A549 (cell line): ENCODE measurements around the gene SMG6. TPM values are rescaled to one million over a fixed set of nuclear protein-coding genes. Genes with fewer than 3 reads are reported as not detected.

Experiments used
- ATAC-seq, 2 experiments: fragments of 200-7000 bp in 1 of 2; fragments of >200 bp in 1 of 2; cut with Nextera tagmentation in 1 of 2; cut with Tn5 transposase in 1 of 2; 3 replicates each; pipeline versions ENCODE4 v1.8.0 to v1.9.1; 2018 to 2020; ENCODE audit warnings: mild to moderate bottlenecking in 1 of 2, moderate library complexity in 1 of 2
- CTCF ChIA-PET: fragments of 300-600 bp; sonication (Branson Sonifier 250); formaldehyde crosslinking; extraction: SDS; loops from one replicate; lab custom pipeline; 2021; ENCODE audit warnings: antibody characterized with exemption, inconsistent platforms; lab: Yijun Ruan, JAX
- POLR2A ChIA-PET: fragments of 350-600 bp; formaldehyde crosslinking; extraction: SDS; loops from one replicate; lab custom pipeline; 2021; ENCODE audit warnings: antibody characterized with exemption, inconsistent platforms; lab: Yijun Ruan, JAX
- DNase-seq, 2 experiments: peaks; one replicate each; pipeline versions ENCODE4 v3.0.0 to v3.0.0-alpha.2; 2011 to 2016; ENCODE audit warnings: low read depth in 1 of 2, low spot score in 1 of 2
- FAIRE-seq: peaks from 2 replicates; lab custom pipeline; 2011; peaks lifted over from hg19 to GRCh38; lab: Jason Lieb, UNC
- H3K27ac ChIP-seq, 2 experiments: fragments of >200 bp; sonication (Bioruptor Twin); formaldehyde crosslinking; 3 replicates each; pipeline ENCODE4 v1.5.1; 2016 to 2017
- H3K4me1 ChIP-seq: fragments of >200 bp; sonication (Bioruptor Twin); formaldehyde crosslinking; 3 replicates; pipeline ENCODE4 v1.6.1; 2016
- H3K4me2 ChIP-seq: fragments of >200 bp; sonication (Bioruptor Twin); formaldehyde crosslinking; 3 replicates; pipeline ENCODE4 v1.6.1; 2016
- H3K4me3 ChIP-seq: fragments of >200 bp; sonication (Bioruptor Twin); formaldehyde crosslinking; 3 replicates; pipeline ENCODE4 v1.5.1; 2016
- H3K9me3 ChIP-seq: fragments of >200 bp; sonication (Bioruptor Twin); formaldehyde crosslinking; 3 replicates; pipeline ENCODE4 v1.6.1; 2016
- CEBPB ChIP-seq, 2 experiments: fragments of >200 bp in 1 of 2; sonication (Bioruptor Twin) in 1 of 2; formaldehyde crosslinking in 1 of 2; IDR thresholded peaks; 2 replicates each; pipeline ENCODE4 v1.6.1; 2012 to 2016
- CHD2 ChIP-seq: fragments of 150-350 bp; IDR thresholded peaks from 2 replicates; pipeline ENCODE4 v1.6.1; 2014; ENCODE audit warnings: low read length; ENCODE audit not compliant: partially characterized antibody
- CHD4 ChIP-seq: fragments of 200-600 bp; sonication (generic); IDR thresholded peaks from 2 replicates; pipeline ENCODE4 v1.6.1; 2016; ENCODE audit warnings: antibody characterized with exemption, mild to moderate bottlenecking, borderline replicate concordance
- EP300 ChIP-seq, 2 experiments: fragments of >200 bp; sonication (Bioruptor Twin); formaldehyde crosslinking; IDR thresholded peaks; 2 replicates in 1 of 2; 3 replicates in 1 of 2; pipeline ENCODE4 v1.6.1; 2016 to 2017
- HOXB5 ChIP-seq: fragments of 250-450 bp; sonication (Bioruptor Pico); IDR thresholded peaks from 2 replicates; pipeline ENCODE4 v1.5.0; 2020; ENCODE audit warnings: mild to moderate bottlenecking, moderate library complexity
- JUNB ChIP-seq: fragments of >200 bp; sonication (Bioruptor Twin); formaldehyde crosslinking; IDR thresholded peaks from 2 replicates; pipeline ENCODE4 v1.6.1; 2016
- KDM1A ChIP-seq: fragments of 200-600 bp; sonication (generic); IDR thresholded peaks from 2 replicates; pipeline ENCODE4 v1.6.1; 2016; ENCODE audit warnings: low read depth, mild to moderate bottlenecking
- MAFK ChIP-seq: fragments of 450-650 bp; IDR thresholded peaks from 2 replicates; pipeline ENCODE4 v1.6.1; 2014; ENCODE audit not compliant: partially characterized antibody
- MYC ChIP-seq: IDR thresholded peaks from 2 replicates; pipeline ENCODE4 v1.6.1; 2012; ENCODE audit warnings: mild to moderate bottlenecking, inconsistent platforms, low read length, improper control_type of control experiment, borderline replicate concordance
- NR3C1 ChIP-seq: fragments of >200 bp; sonication (Bioruptor Twin); formaldehyde crosslinking; IDR thresholded peaks from 3 replicates; pipeline ENCODE4 v1.6.1; 2017
- POLR2AphosphoS2 ChIP-seq: conservative IDR thresholded peaks from 2 replicates; pipeline ENCODE4 v1.6.1; 2012; ENCODE audit warnings: low read length, improper control_type of control experiment, inconsistent platforms
- RAD21 ChIP-seq, 2 experiments: fragments of >200 bp in 1 of 2; sonication (Bioruptor Twin) in 1 of 2; formaldehyde crosslinking in 1 of 2; IDR thresholded peaks in 1 of 2; conservative IDR thresholded peaks in 1 of 2; 2 replicates in 1 of 2; 3 replicates in 1 of 2; pipeline ENCODE4 v1.6.1; 2012 to 2018; ENCODE audit warnings: inconsistent platforms in 1 of 2
- RCOR1 ChIP-seq: fragments of 150-350 bp; IDR thresholded peaks from 2 replicates; pipeline ENCODE4 v1.6.1; 2014; ENCODE audit warnings: antibody characterized with exemption, low read length, low read depth
- SMC3 ChIP-seq: fragments of >200 bp; sonication (Bioruptor Twin); formaldehyde crosslinking; IDR thresholded peaks from 3 replicates; pipeline ENCODE4 v1.6.1; 2018; ENCODE audit warnings: inconsistent platforms
- SREBF2 ChIP-seq: fragments of 450-650 bp; IDR thresholded peaks from 2 replicates; pipeline ENCODE4 v1.6.1; 2014; ENCODE audit warnings: mild to moderate bottlenecking, moderate library complexity
- TFCP2L1 ChIP-seq: fragments of 250-450 bp; sonication (Bioruptor Pico); IDR thresholded peaks from 2 replicates; pipeline ENCODE4 v1.5.0; 2021; ENCODE audit warnings: mild to moderate bottlenecking
- ZFP36 ChIP-seq: fragments of 450-650 bp; IDR thresholded peaks from 2 replicates; pipeline ENCODE4 v1.6.1; 2014; ENCODE audit warnings: borderline replicate concordance; ENCODE audit not compliant: partially characterized antibody
- ZNF302 ChIP-seq: fragments of 250-450 bp; sonication (Bioruptor Pico); IDR thresholded peaks from 2 replicates; pipeline ENCODE4 v1.9.0; 2021; ENCODE audit warnings: inconsistent platforms, mild to moderate bottlenecking, moderate library complexity
- ZSCAN20 ChIP-seq: fragments of 250-450 bp; sonication (Bioruptor Pico); IDR thresholded peaks from 2 replicates; pipeline ENCODE4 v1.8.0; 2022; ENCODE audit warnings: mild to moderate bottlenecking, moderate library complexity
- WGBS: methylation state at CpG from one replicate; pipeline ENCODE4 v1.1.6; 2017; ENCODE audit errors: missing lambda C conversion rate; 5-methylcytosine and 5-hydroxymethylcytosine counted together
- polyA plus RNA-seq, 4 experiments: library from polyadenylated mRNA; depleted of rRNA in 3 of 4; stranded (reverse); fragments of >200 nt; fragmentation: RNase III in 1 of 4; extraction: RNeasy Plus Mini Kit Qiagen cat#74134 plus additional on column Dnase treatment in 1 of 4; gene quantifications; 2 replicates in 3 of 4; 3 replicates in 1 of 4; pipeline ENCODE4 v1.2.3, GENCODE V29; 2011 to 2017
- TF ChIP-seq, protein P1 (sequence below): IDR thresholded peaks from 2 replicates; pipeline ENCODE4 v1.6.1; 2012; ENCODE audit warnings: low read depth, borderline replicate concordance
- TF ChIP-seq, protein P2 (sequence below): IDR thresholded peaks from 2 replicates; pipeline ENCODE4 v1.6.1; 2012

The SMG6 gene
- polyA plus RNA-seq, 2 of the 4 experiments (the other 2 are of a cell fraction), result 4.7 to 17.0 TPM

DNA sequence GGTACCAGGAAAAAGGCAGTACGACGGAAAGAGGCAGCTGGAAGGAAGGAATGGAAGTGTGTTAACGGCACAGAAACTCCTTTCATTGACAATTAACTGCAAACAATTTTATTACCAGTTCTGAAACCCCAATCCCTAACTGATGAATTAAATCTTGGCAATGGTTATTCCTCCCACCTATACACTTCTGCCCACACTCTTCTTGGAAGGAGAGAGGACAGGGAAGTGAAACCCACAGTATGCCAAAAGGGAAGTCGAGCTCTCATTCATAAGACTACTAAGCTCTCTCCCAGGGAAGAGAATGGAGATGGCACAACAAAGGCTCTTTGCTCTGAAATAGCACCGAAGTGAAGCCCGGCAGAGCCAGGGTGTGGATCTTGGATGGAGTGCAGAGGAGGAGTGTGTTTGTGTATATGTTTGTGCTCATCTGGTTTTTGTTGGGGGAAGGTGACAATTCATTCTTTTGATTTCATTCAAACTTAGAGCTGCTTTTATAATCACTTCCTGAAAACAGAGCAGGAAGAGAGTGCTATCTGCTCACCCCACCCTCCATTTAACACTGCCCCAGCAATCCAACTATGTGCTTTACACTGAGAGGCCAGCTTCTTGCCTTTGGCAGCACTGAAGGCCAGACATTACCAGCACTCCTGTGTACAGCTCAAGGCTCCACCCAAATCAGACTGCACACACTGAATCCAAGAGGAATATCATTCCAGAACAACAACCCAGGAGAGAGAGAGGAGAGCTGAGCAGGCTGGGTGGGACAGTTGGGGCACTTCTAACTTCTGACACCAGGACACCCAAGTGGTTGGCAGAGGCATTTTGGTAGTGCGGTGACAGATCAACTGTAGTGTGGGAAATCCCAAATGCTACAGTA, 180.0 kb downstream of the SMG6 start:
- no peak overlapping the region for H3K4me3 ChIP-seq
- no peaks in the 10 kb centered on the region for H3K9me3 ChIP-seq
- DNase-seq (no peak), FAIRE-seq (no peak), ATAC-seq (peak; percentile 50 to 59; a peak in 5 of 6 replicates)
- no peak overlapping the region for H3K27ac ChIP-seq
- TF ChIP-seq MYC (no peak), CHD4 (no peak), NR3C1 (no peak), RCOR1 (no peak), CEBPB (IDR thresholded peaks at IDR 0.05) (no peak), HOXB5 (CRISPR knock-in tag) (no peak), CHD2 (no peak), JUNB (no peak), TFCP2L1 (CRISPR knock-in tag) (no peak), SREBF2 (no peak), KDM1A (no peak)
- TF ChIP-seq, protein P1, sequence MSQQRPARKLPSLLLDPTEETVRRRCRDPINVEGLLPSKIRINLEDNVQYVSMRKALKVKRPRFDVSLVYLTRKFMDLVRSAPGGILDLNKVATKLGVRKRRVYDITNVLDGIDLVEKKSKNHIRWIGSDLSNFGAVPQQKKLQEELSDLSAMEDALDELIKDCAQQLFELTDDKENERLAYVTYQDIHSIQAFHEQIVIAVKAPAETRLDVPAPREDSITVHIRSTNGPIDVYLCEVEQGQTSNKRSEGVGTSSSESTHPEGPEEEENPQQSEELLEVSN, result no peak
- 86% methylated on average over 7 of the region's 7 CpGs for WGBS
- no peak overlapping the region for H3K4me2 ChIP-seq
- ChIA-PET POLR2A (no interaction called here), CTCF (interaction anchor here (0.9 to 2.7 kb wide), 6 partner anchors 14 to 121 kb away, joined by 3 to 15 read pairs (median 5); partner anchors contain the start of gene HIC1)
- peaks cover 4% of the 10 kb centered on the region; the same call in 2 of the 3 replicates for H3K4me1 ChIP-seq

DNA sequence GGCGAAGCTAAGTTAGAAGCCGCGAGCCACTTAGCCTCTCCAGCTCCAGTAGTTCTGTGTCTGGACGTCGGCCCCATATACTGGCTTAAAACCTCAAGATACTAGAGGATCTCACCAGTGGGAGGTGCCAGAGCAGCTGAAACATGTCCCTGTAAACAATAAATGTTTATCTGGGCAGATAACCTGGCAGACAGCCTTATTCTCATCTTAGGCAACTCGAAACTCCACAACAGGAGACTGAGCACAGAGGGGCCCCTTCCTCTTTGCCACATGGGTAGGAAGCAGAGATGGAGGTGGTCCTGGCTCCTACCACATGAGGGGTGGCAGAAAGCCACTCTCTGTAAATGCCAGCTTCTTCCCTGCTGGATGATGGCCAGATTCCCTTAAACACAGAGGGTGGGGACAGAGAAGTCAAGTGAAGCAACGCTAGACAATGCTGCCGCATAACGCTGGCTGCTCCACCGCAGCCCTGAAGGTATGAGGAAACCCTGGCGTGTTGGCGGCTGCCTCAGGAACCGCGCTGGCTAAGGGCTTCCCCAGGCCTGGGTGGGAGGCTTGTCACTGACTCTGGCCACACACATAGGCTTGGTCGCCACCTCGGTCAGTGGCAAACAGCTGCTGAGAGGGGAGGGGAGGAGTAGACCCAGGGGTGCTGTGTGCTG, 180.8 kb downstream of the SMG6 start:
- CTCF ChIA-PET, result interaction anchor here (0.9 to 3.2 kb wide), 10 partner anchors 15 to 122 kb away, joined by 3 to 18 read pairs (median 4); partner anchors contain the start of gene HIC1

DNA sequence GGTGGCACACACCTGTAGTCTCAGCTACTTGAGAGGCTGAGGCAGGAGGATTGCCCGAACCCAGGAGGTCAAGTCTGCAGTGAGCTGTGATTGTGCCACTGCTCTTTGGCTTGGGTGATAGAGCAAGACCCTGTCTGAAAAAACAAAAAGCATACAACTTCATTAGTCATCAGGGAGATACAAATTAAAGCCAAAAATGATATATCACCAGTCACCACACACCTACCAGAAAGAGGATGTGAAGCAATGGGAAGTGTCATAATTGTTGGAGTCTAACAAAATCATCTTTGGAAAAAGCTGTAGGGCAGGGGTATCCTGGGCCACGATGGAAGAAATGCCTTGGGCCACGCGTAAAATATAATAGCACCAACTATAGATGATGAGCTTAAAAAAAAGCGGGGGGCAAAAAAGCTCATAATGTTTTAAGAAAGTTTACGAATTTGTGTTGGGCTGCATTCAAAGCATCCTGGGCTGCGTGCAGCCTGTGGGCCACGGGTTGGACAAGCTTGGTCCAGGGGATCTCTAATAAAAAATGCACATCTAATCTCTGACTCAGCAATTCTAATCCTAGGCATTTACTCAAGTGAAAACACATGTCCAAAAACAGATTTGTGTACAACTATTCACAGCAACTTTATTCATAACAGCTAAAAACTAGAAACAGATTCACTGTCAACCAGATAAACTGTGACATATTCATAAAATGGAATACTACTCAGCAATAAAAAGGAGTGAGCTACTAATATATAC, 182.8 kb downstream of the SMG6 start:
- no peak for ATAC-seq

More for the DNA sequence above, 180.8 kb downstream of the SMG6 start:
- ATAC-seq (peak; percentile 32 to 58; a peak in 4 of 6 replicates), FAIRE-seq (no peak), DNase-seq (no peak)
- no peak overlapping the region for H3K4me2 ChIP-seq
- no peak overlapping the region for H3K4me3 ChIP-seq
- no peak overlapping the region for H3K27ac ChIP-seq
- TF ChIP-seq POLR2AphosphoS2 (no peak), ZSCAN20 (CRISPR knock-in tag) (no peak)
- no peaks in the 10 kb centered on the region for H3K9me3 ChIP-seq
- WGBS, result 85% methylated on average over 12 of the region's 16 CpGs
- peaks cover 4% of the 10 kb centered on the region; the same call in 2 of the 3 replicates for H3K4me1 ChIP-seq
- POLR2A ChIA-PET, result no interaction called here

DNA sequence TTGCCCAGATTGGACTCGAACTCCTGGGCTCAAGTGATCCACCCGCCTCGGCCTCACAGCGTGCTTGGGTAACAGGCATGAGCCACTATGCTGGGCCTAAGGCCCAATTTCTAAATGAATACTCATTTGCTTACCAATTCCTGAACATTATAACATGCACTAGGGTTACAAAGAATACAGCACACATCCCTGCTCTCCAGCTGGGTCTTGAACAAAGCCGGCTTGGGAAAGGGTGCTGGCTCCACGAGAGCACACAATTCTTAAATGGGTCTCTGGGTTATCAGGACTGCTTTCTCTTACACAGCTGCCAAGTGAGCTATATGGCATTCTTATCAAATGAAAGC, 190.3 kb downstream of the SMG6 start:
- TF ChIP-seq TFCP2L1 (CRISPR knock-in tag) (no peak), POLR2AphosphoS2 (no peak), ZFP36 (no peak), ZSCAN20 (CRISPR knock-in tag) (no peak), SMC3 (no peak), RCOR1 (no peak), EP300 (IDR thresholded peaks at IDR 0.05) (no peak), RAD21 (conservative IDR thresholded peaks at IDR 0.05 in 1 of 2, IDR thresholded peaks at IDR 0.05 in 1 of 2) (no peak)
- CTCF ChIA-PET, result interaction anchor here (1.1 to 1.4 kb wide), 3 partner anchors 13 to 131 kb away, joined by 3 to 7 read pairs (median 3); no protein-coding TSS in a partner anchor

More for the DNA sequence above, 182.8 kb downstream of the SMG6 start:
- TF ChIP-seq, protein P2, sequence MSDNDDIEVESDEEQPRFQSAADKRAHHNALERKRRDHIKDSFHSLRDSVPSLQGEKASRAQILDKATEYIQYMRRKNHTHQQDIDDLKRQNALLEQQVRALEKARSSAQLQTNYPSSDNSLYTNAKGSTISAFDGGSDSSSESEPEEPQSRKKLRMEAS, result no peak
- TF ChIP-seq ZNF302 (CRISPR knock-in tag) (no peak), MAFK (peak; percentile 92)
- DNase-seq (no peak), FAIRE-seq (peak; percentile 32)
- no peak overlapping the region for H3K4me2 ChIP-seq
- no peaks in the 10 kb centered on the region for H3K9me3 ChIP-seq
- no peak overlapping the region for H3K27ac ChIP-seq
- H3K4me3 ChIP-seq, result no peak overlapping the region
- POLR2A ChIA-PET, result no interaction called here
- WGBS, result 91% methylated on average over 8 of the region's 8 CpGs
- peaks cover 4% of the 10 kb centered on the region; the same call in 2 of the 3 replicates for H3K4me1 ChIP-seq
- CTCF ChIA-PET, result interaction anchor here (0.6 to 3.2 kb wide), 10 partner anchors 9 to 137 kb away, joined by 3 to 18 read pairs (median 6); partner anchors contain the start of gene HIC1

More for the DNA sequence above, 190.3 kb downstream of the SMG6 start:
- H3K27ac ChIP-seq, result no peak overlapping the region
- DNase-seq, result no peak
- H3K9me3 ChIP-seq, result no peaks in the 10 kb centered on the region
- FAIRE-seq, result no peak
- no peaks in the 10 kb centered on the region for H3K4me1 ChIP-seq
- ATAC-seq, result no peak
- WGBS, result 97% methylated on average over 6 of the region's 6 CpGs
- no peak overlapping the region for H3K4me2 ChIP-seq
- H3K4me3 ChIP-seq, result no peak overlapping the region
- POLR2A ChIA-PET, result no interaction called here
